ENCODE results near the gene CHMP1A. TPM values are rescaled to one million over a fixed set of nuclear protein-coding genes. Genes with fewer than 3 reads are reported as not detected.

Gene CHMP1A
- total and polyA plus RNA-seq, 2 of the 8 experiments (the other 6 are each of a cell fraction or from before 2014, with no cell fraction given): 64.4 to 75.8 TPM

DNA sequence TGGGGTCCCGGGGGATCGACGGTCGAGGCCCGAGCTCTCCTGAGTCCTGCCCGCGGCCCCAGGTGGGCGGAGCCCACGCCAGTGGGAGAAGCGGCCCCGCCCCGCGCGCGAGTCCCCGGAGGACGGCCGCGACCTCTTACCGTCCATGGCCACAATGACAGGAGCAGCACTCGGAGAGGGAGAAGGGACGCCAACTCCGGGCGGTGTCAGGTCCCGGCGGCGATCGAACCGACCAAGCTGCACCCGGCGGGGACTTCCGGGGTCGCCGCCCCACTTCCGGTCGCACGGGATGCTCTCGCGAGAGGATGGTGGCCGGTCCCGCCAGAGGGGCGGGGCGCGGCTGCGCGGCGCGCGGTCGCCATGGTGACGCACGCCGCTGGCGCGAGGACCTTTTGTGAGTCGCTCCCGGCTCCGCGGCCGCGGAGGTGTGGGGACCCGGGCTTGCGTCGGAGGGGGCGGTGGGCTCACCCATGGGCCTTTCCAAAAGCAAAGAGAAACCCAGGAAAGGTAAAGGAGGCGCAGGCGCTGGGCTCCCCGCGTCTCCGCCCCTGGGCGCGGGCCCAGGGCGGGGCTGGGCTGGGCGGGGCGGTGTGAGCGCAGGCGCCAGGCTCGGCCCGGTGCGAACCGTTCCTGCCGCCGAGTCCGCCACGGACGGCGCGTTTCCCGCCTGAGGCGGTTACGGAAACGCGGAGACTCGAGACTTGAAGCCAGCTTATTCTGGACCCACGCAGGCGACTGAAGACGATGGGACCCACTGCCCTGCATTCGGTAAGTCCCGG is at the start of gene CHMP1A, which contains the start of gene SPATA33 (continued):
- TF ChIP-seq, protein P1, sequence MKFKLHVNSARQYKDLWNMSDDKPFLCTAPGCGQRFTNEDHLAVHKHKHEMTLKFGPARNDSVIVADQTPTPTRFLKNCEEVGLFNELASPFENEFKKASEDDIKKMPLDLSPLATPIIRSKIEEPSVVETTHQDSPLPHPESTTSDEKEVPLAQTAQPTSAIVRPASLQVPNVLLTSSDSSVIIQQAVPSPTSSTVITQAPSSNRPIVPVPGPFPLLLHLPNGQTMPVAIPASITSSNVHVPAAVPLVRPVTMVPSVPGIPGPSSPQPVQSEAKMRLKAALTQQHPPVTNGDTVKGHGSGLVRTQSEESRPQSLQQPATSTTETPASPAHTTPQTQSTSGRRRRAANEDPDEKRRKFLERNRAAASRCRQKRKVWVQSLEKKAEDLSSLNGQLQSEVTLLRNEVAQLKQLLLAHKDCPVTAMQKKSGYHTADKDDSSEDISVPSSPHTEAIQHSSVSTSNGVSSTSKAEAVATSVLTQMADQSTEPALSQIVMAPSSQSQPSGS (IDR thresholded peaks at IDR 0.05; ENCODE audit: low read length): no peak
- TF ChIP-seq TAF1 (IDR thresholded peaks at IDR 0.05; ENCODE audit: low read depth, low read length) (peak; percentile 37; the same call in 1 of the 2 replicates), SRF (IDR thresholded peaks at IDR 0.05; ENCODE audit: low read depth, low read length) (peak; percentile 1; the same call in 1 of the 2 replicates), TCF12 (IDR thresholded peaks at IDR 0.05; ENCODE audit: low read depth, low read length) (no peak), SIRT6 (IDR thresholded peaks at IDR 0.05; ENCODE audit: low read length) (no peak), CHD1 (IDR thresholded peaks at IDR 0.05; ENCODE audit: low read depth, low read length) (no peak), EP300 (IDR thresholded peaks at IDR 0.05; ENCODE audit: borderline replicate concordance in 1 of 2, low read depth in 2 of 2, low read length in 2 of 2) (no peak), GTF2F1 (IDR thresholded peaks at IDR 0.05; ENCODE audit: borderline replicate concordance, low read depth, low read length) (no peak), NANOG (IDR thresholded peaks at IDR 0.05; ENCODE audit: insufficient read depth, low read depth, low read length, poor library complexity, severe bottlenecking) (no peak), GABPA (IDR thresholded peaks at IDR 0.05; ENCODE audit: borderline replicate concordance, insufficient read depth, low read length) (peak; percentile 96), FOSL1 (IDR thresholded peaks at IDR 0.05; ENCODE audit: insufficient read depth, low read depth, low read length) (no peak), TEAD4 (IDR thresholded peaks at IDR 0.05; ENCODE audit: low read depth, low read length) (no peak), KDM5A (IDR thresholded peaks at IDR 0.05; ENCODE audit: low read length) (peak; percentile 56; the same call in 1 of the 2 replicates), SP4 (IDR thresholded peaks at IDR 0.05; ENCODE audit: low read length) (no peak), SP1 (IDR thresholded peaks at IDR 0.05; ENCODE audit: low read depth, low read length) (no peak), RAD21 (IDR thresholded peaks at IDR 0.05 in 1 of 2, conservative IDR thresholded peaks at IDR 0.05 in 1 of 2; ENCODE audit: low read depth in 2 of 2, low read length in 2 of 2) (no peak), CTBP2 (IDR thresholded peaks at IDR 0.05; ENCODE audit: borderline replicate concordance, insufficient read depth, insufficient read length, low read length) (no peak), JUND (IDR thresholded peaks at IDR 0.05; ENCODE audit: low read length) (no peak; the same call in 1 of the 2 replicates), ASH2L (IDR thresholded peaks at IDR 0.05; ENCODE audit: low read length) (peak; percentile 97), POLR2AphosphoS5 (IDR thresholded peaks at IDR 0.05; ENCODE audit: low read depth, low read length) (peak; percentile 66; the same call in 1 of the 2 replicates)
- TF ChIP-seq, protein P2, sequence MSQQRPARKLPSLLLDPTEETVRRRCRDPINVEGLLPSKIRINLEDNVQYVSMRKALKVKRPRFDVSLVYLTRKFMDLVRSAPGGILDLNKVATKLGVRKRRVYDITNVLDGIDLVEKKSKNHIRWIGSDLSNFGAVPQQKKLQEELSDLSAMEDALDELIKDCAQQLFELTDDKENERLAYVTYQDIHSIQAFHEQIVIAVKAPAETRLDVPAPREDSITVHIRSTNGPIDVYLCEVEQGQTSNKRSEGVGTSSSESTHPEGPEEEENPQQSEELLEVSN (IDR thresholded peaks at IDR 0.05): peak; percentile 84

Measured in H1 (cell line).